AG04449 (cell line): ENCODE measurements around the gene ARPC1A.
"Not testable (repeated sequence)": the region's sequence is repeated elsewhere in the genome, so short reads cannot be mapped to it uniquely, and the experiment has no call there.

Experiments used
- CTCF ChIA-PET: fragments of 350-600 bp; formaldehyde crosslinking; extraction: SDS; loops from one replicate; lab custom pipeline; 2021; ENCODE audit warnings: antibody characterized with exemption; lab: Yijun Ruan, JAX
- POLR2A ChIA-PET: fragments of 400-600, 350-600 bp; formaldehyde crosslinking; extraction: SDS; loops from one replicate; lab custom pipeline; 2020; ENCODE audit warnings: antibody characterized with exemption, inconsistent platforms; lab: Yijun Ruan, JAX
- DNase-seq: peaks from one replicate; pipeline ENCODE4 v3.0.0-alpha.2; 2010; ENCODE audit warnings: low read depth, low spot score
- H3K4me3 ChIP-seq: 2 replicates; pipeline ENCODE4 v1.5.1; 2011; ENCODE audit warnings: low read depth, mild to moderate bottlenecking, control low read depth, low read length
- CTCF ChIP-seq: IDR thresholded peaks from one replicate; pipeline ENCODE4 v1.5.1; 2011; ENCODE audit warnings: mild to moderate bottlenecking, moderate library complexity, low read length, control low read depth, inconsistent platforms; ENCODE audit not compliant: insufficient read depth; ENCODE audit errors: missing control alignments

ARPC1A gene

GRCh38 chr7:99409192-99409572, 83.5 kb downstream of the ARPC1A start:
- TF ChIP-seq CTCF: no peak
- ChIA-PET POLR2A (interaction anchor here (0.8 to 3.5 kb wide), 10 partner anchors 10 to 215 kb away, joined by 3 to 21 read pairs (median 4); partner anchors contain the start of genes CPSF4, PTCD1 and ZKSCAN5), CTCF (interaction anchor here (1.1 kb wide), 1 partner anchor 84 kb away, joined by 3 read pairs; no protein-coding TSS in a partner anchor)
- no peak for DNase-seq
- H3K4me3 ChIP-seq: peak overlapping the region; percentile 98

GRCh38 chr7:99409806-99410205, 84.1 kb downstream of the ARPC1A start:
- CTCF ChIA-PET: interaction anchor here (0.6 kb wide), 1 partner anchor 13 kb away, joined by 3 read pairs; no protein-coding TSS in a partner anchor
- H3K4me3 ChIP-seq: peak overlapping the region; percentile 98
- TF ChIP-seq CTCF: no peak
- POLR2A ChIA-PET: interaction anchor here (0.8 to 3.5 kb wide), 2 partner anchors 11 kb away, joined by 3 to 21 read pairs; no protein-coding TSS in a partner anchor
- no peak for DNase-seq

GRCh38 chr7:99410635-99411034, 84.9 kb downstream of the ARPC1A start:
- ChIA-PET CTCF (no interaction called here), POLR2A (no interaction called here)
- TF ChIP-seq CTCF: no peak
- no peak for DNase-seq
- no peak overlapping the region for H3K4me3 ChIP-seq

- CTCF ChIA-PET: interaction anchor here (1.0 to 1.5 kb wide), 4 partner anchors 8 to 53 kb away, joined by 3 to 5 read pairs (median 5); partner anchors contain the start of gene PDAP1
- not testable (repeated sequence) for H3K4me3 ChIP-seq, DNase-seq
- TF ChIP-seq CTCF: peak; percentile 52
- POLR2A ChIA-PET: interaction anchor here (0.6 to 0.7 kb wide), 2 partner anchors 28 to 43 kb away, joined by 3 to 5 read pairs; no protein-coding TSS in a partner anchor
These were observed 89.9 kb downstream of the ARPC1A start for GRCh38 chr7:99415513-99416127.
